ENCODE measurements around the gene YEATS2. TPM values are rescaled to one million over a fixed set of nuclear protein-coding genes. Genes with fewer than 3 reads are reported as not detected.

YEATS2 gene
- polyA plus RNA-seq, 1 of the 3 experiments (the other 2 are of a cell fraction) = 19.9 TPM

DNA sequence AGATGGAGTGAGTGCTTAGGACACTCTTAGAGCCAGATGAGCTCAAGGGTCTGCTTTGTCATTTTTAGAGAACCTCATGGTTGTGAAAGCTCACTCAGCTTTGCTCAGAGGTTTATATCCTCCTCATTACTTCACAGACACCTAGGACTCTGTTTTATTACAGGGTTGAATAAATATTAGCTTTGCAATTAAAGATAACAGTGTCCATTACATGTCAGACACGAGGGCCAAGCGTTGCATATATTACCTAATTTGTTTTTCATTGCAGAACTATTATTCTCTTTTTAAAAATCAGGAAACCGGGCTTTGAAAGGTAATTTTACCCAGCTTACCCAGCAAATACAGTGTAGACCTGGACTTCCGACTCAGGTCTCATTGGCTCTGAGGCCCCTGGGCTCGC is 111.7 kb downstream of the YEATS2 start:
- Histone ChIP-seq H3K27ac (ENCODE audit: low read depth in 2 of 2, low read length in 1 of 2) (no peak overlapping the region), H3K27me3 (ENCODE audit: insufficient read depth) (no peaks in the 10 kb centered on the region), H3K4me3 (ENCODE audit: low read depth in 2 of 2, low read length in 1 of 2) (no peak overlapping the region), H3K4me1 (ENCODE audit: control insufficient read depth in 1 of 2, insufficient read depth in 2 of 2, low read depth in 1 of 2, low read length in 1 of 2) (no peaks in the 10 kb centered on the region), H4K20me1 (ENCODE audit: insufficient read depth) (no peaks in the 10 kb centered on the region), H3F3A (replicated peaks; ENCODE audit: insufficient read depth) (no peaks in the 10 kb centered on the region), H3K36me3 (replicated peaks in 1 of 2; ENCODE audit: control insufficient read depth in 1 of 2, insufficient read depth in 2 of 2, low read length in 1 of 2) (peaks cover 35 to 74% of the 10 kb centered on the region in 2 experiments), H3K9me2 (no peaks in the 10 kb centered on the region), H3K79me2 (ENCODE audit: insufficient read depth) (no peaks in the 10 kb centered on the region), H3K4me2 (no peak overlapping the region), H3K9me3 (no peaks in the 10 kb centered on the region), H3K9ac (no peak overlapping the region), H2AFZ (ENCODE audit: low read depth) (no peak overlapping the region)
- POLR2A ChIA-PET = no interaction called here
- CTCF ChIA-PET = no interaction called here
- DNase-seq = no peak
- 94% methylated on average over 5 of the region's 5 CpGs for WGBS (ENCODE audit: low lambda C conversion rate)
- TF ChIP-seq, protein P1, sequence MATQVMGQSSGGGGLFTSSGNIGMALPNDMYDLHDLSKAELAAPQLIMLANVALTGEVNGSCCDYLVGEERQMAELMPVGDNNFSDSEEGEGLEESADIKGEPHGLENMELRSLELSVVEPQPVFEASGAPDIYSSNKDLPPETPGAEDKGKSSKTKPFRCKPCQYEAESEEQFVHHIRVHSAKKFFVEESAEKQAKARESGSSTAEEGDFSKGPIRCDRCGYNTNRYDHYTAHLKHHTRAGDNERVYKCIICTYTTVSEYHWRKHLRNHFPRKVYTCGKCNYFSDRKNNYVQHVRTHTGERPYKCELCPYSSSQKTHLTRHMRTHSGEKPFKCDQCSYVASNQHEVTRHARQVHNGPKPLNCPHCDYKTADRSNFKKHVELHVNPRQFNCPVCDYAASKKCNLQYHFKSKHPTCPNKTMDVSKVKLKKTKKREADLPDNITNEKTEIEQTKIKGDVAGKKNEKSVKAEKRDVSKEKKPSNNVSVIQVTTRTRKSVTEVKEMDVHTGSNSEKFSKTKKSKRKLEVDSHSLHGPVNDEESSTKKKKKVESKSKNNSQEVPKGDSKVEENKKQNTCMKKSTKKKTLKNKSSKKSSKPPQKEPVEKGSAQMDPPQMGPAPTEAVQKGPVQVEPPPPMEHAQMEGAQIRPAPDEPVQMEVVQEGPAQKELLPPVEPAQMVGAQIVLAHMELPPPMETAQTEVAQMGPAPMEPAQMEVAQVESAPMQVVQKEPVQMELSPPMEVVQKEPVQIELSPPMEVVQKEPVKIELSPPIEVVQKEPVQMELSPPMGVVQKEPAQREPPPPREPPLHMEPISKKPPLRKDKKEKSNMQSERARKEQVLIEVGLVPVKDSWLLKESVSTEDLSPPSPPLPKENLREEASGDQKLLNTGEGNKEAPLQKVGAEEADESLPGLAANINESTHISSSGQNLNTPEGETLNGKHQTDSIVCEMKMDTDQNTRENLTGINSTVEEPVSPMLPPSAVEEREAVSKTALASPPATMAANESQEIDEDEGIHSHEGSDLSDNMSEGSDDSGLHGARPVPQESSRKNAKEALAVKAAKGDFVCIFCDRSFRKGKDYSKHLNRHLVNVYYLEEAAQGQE (IDR thresholded peaks at IDR 0.05; ENCODE audit: low read depth, low read length) = no peak
- TF ChIP-seq, protein P2, sequence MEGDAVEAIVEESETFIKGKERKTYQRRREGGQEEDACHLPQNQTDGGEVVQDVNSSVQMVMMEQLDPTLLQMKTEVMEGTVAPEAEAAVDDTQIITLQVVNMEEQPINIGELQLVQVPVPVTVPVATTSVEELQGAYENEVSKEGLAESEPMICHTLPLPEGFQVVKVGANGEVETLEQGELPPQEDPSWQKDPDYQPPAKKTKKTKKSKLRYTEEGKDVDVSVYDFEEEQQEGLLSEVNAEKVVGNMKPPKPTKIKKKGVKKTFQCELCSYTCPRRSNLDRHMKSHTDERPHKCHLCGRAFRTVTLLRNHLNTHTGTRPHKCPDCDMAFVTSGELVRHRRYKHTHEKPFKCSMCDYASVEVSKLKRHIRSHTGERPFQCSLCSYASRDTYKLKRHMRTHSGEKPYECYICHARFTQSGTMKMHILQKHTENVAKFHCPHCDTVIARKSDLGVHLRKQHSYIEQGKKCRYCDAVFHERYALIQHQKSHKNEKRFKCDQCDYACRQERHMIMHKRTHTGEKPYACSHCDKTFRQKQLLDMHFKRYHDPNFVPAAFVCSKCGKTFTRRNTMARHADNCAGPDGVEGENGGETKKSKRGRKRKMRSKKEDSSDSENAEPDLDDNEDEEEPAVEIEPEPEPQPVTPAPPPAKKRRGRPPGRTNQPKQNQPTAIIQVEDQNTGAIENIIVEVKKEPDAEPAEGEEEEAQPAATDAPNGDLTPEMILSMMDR (IDR thresholded peaks at IDR 0.05) = no peak
- TF ChIP-seq SIN3A (IDR thresholded peaks at IDR 0.05; ENCODE audit: borderline replicate concordance, low read depth, low read length) (no peak), FOXM1 (IDR thresholded peaks at IDR 0.05; ENCODE audit: low read depth) (no peak), RCOR1 (IDR thresholded peaks at IDR 0.05; ENCODE audit: low read length) (no peak), SMC3 (IDR thresholded peaks at IDR 0.05; ENCODE audit: low read depth, low read length) (no peak), EP300 (IDR thresholded peaks at IDR 0.05; ENCODE audit: borderline replicate concordance in 1 of 2, low read depth in 1 of 2, low read length in 1 of 2) (no peak), NFIC (IDR thresholded peaks at IDR 0.05; ENCODE audit: borderline replicate concordance) (no peak), MEF2A (IDR thresholded peaks at IDR 0.05; ENCODE audit: borderline replicate concordance, low read depth) (no peak), YY1 (IDR thresholded peaks at IDR 0.05; ENCODE audit: low read depth) (no peak), GABPA (IDR thresholded peaks at IDR 0.05; ENCODE audit: low read depth) (no peak), FOSL2 (IDR thresholded peaks at IDR 0.05; ENCODE audit: borderline replicate concordance, low read depth) (no peak), RFX5 (IDR thresholded peaks at IDR 0.05; ENCODE audit: low read length) (no peak), MXI1 (IDR thresholded peaks at IDR 0.05; ENCODE audit: low read depth, low read length) (no peak), RAD21 (IDR thresholded peaks at IDR 0.05; ENCODE audit: low read length) (no peak)
- TF ChIP-seq, protein P3, sequence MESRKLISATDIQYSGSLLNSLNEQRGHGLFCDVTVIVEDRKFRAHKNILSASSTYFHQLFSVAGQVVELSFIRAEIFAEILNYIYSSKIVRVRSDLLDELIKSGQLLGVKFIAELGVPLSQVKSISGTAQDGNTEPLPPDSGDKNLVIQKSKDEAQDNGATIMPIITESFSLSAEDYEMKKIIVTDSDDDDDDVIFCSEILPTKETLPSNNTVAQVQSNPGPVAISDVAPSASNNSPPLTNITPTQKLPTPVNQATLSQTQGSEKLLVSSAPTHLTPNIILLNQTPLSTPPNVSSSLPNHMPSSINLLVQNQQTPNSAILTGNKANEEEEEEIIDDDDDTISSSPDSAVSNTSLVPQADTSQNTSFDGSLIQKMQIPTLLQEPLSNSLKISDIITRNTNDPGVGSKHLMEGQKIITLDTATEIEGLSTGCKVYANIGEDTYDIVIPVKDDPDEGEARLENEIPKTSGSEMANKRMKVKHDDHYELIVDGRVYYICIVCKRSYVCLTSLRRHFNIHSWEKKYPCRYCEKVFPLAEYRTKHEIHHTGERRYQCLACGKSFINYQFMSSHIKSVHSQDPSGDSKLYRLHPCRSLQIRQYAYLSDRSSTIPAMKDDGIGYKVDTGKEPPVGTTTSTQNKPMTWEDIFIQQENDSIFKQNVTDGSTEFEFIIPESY (IDR thresholded peaks at IDR 0.05; ENCODE audit: borderline replicate concordance, low read depth) = no peak
- TF ChIP-seq, protein P4, sequence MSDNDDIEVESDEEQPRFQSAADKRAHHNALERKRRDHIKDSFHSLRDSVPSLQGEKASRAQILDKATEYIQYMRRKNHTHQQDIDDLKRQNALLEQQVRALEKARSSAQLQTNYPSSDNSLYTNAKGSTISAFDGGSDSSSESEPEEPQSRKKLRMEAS (IDR thresholded peaks at IDR 0.05; ENCODE audit: low read depth) = no peak
- TF ChIP-seq, protein P5, sequence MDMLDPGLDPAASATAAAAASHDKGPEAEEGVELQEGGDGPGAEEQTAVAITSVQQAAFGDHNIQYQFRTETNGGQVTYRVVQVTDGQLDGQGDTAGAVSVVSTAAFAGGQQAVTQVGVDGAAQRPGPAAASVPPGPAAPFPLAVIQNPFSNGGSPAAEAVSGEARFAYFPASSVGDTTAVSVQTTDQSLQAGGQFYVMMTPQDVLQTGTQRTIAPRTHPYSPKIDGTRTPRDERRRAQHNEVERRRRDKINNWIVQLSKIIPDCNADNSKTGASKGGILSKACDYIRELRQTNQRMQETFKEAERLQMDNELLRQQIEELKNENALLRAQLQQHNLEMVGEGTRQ (IDR thresholded peaks at IDR 0.05; ENCODE audit: borderline replicate concordance, low read depth, low read length) = no peak
- TF ChIP-seq, protein P6, sequence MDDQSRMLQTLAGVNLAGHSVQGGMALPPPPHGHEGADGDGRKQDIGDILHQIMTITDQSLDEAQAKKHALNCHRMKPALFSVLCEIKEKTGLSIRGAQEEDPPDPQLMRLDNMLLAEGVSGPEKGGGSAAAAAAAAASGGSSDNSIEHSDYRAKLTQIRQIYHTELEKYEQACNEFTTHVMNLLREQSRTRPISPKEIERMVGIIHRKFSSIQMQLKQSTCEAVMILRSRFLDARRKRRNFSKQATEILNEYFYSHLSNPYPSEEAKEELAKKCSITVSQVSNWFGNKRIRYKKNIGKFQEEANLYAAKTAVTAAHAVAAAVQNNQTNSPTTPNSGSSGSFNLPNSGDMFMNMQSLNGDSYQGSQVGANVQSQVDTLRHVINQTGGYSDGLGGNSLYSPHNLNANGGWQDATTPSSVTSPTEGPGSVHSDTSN (IDR thresholded peaks at IDR 0.05) = no peak

Data from SK-N-SH (cell line).